Stromal cell of bone marrow (primary cell): ENCODE measurements around the gene PFN3.

Source experiments
- DNase-seq: peaks from one replicate; pipeline ENCODE4 v3.0.0-alpha.2; 2012; ENCODE audit warnings: low read depth

The PFN3 gene

GRCh38 chr5:177359860-177360259 is 40.6 kb downstream of the PFN3 start:
- no peak for DNase-seq

- no peak for DNase-seq
Observed at GRCh38 chr5:177359451-177359851, 41.0 kb downstream of the PFN3 start.

GRCh38 chr5:177358370-177358819 is 42.1 kb downstream of the PFN3 start:
- DNase-seq = no peak

- DNase-seq = peak; percentile 18
Observed at GRCh38 chr5:177357459-177358351, 42.8 kb downstream of the PFN3 start, which contains the start of gene RGS14. TSS of gene RGS14 (plus strand) at chr5:177357924. CDS start at chr5:177358025, 101 bp downstream.

GRCh38 chr5:177357146-177357458 is 43.4 kb downstream of the PFN3 start:
- no peak for DNase-seq

- DNase-seq = no peak
Observed at GRCh38 chr5:177356746-177357145, 43.7 kb downstream of the PFN3 start.

- DNase-seq = no peak
Observed at GRCh38 chr5:177355868-177356168, 44.6 kb downstream of the PFN3 start.

- no peak for DNase-seq
Observed at GRCh38 chr5:177355162-177355867, 45.1 kb downstream of the PFN3 start.

GRCh38 chr5:177354711-177355110 is 45.8 kb downstream of the PFN3 start:
- no peak for DNase-seq

GRCh38 chr5:177354256-177354655 is 46.2 kb downstream of the PFN3 start:
- DNase-seq = no peak

GRCh38 chr5:177353093-177353492 is 47.4 kb downstream of the PFN3 start:
- no peak for DNase-seq

- DNase-seq = peak; percentile 96
Observed at GRCh38 chr5:177351392-177352329, 48.8 kb downstream of the PFN3 start, which contains the start of gene LMAN2. TSS of gene LMAN2 (minus strand) at chr5:177351668. CDS start at chr5:177351647, 21 bp downstream.

GRCh38 chr5:177350776-177351391 is 49.6 kb downstream of the PFN3 start:
- DNase-seq = no peak
